Measurements from ENCODE around the gene UBE2M.

Gene UBE2M

DNA sequence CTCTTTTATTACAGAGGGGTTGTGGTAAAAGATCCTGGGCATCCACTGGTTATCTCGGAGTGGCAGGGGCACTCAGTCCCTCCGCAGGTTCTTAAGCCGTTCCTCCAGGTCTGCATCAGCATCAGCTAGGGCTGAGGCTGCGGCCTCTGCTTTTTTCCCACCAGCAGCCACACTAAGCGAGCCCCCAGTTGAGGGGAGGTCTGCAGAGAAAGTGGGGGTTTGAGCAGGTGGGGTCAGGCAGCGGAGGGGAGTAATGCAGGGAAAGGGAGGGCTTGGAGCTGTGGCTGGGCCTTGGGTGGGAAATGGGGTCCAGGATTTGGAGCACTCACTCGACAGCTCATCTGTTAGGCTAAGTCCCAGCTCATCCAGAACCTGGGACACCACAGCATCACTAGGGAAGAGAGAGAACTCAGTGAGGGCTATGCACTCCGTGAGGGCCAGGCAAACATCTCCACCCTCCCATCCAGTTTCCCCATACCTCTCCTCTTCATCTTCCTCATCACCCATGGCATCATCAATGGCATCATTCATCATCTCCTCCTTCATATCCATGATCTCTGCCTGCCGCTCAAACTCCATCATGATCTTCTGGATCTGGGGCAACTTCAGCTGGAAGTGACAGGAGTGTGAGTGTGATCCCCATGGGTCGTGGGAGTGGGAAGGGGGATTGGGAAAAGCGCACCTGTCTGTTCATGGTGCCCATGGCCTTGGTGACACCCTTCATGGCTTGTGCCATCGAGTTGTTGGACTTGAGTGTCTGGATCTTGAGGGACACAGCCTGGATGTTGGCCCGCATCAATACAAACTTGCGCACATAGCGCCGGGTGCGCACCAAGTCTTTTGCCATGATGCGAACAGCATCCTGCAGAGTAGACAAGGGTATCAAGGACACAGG lies 6.6 kb downstream of the UBE2M start:
- Histone ChIP-seq H3K4me3 (ENCODE audit: insufficient read length, low read depth) (no peak overlapping the region), H3K9me3 (ENCODE audit: insufficient read depth, low read length) (no peaks in the 10 kb centered on the region), H3K27me3 (ENCODE audit: insufficient read depth, insufficient read length) (no peaks in the 10 kb centered on the region), H3K9ac (ENCODE audit: insufficient read length, low read depth) (no peak overlapping the region), H3K36me3 (ENCODE audit: insufficient read depth, insufficient read length, low read length) (peaks cover 75% of the 10 kb centered on the region), H3K4me1 (ENCODE audit: insufficient read depth, insufficient read length) (no peaks in the 10 kb centered on the region)
- no peak for DNase-seq (ENCODE audit: low read depth, low spot score)
- no peak for TF ChIP-seq ZNF274 (IDR thresholded peaks at IDR 0.05; ENCODE audit: low read depth, low read length)
- TF ChIP-seq SUZ12 (IDR thresholded peaks at IDR 0.05; ENCODE audit: extremely low read depth, insufficient read depth, insufficient read length) = no peak

- TF ChIP-seq YY1 (IDR thresholded peaks at IDR 0.05; ENCODE audit: insufficient read depth, insufficient read length) = no peak
- no peak for TF ChIP-seq ZNF274 (IDR thresholded peaks at IDR 0.05; ENCODE audit: low read depth, low read length)
- no peak for TF ChIP-seq SUZ12 (IDR thresholded peaks at IDR 0.05; ENCODE audit: extremely low read depth, insufficient read depth, insufficient read length)
- peaks cover 74% of the 10 kb centered on the region for H3K36me3 ChIP-seq (ENCODE audit: insufficient read depth, insufficient read length, low read length)
- no peak overlapping the region for H3K4me3 ChIP-seq (ENCODE audit: insufficient read length, low read depth)
- H3K4me1 ChIP-seq (ENCODE audit: insufficient read depth, insufficient read length) = peaks cover 2% of the 10 kb centered on the region
- DNase-seq (ENCODE audit: low read depth, low spot score) = no peak
- H3K9ac ChIP-seq (ENCODE audit: insufficient read length, low read depth) = no peak overlapping the region
- H3K27me3 ChIP-seq (ENCODE audit: insufficient read depth, insufficient read length) = no peaks in the 10 kb centered on the region
- no peaks in the 10 kb centered on the region for H3K9me3 ChIP-seq (ENCODE audit: insufficient read depth, low read length)
Measured at GRCh38 chr19:58551123-58551497, 7.3 kb downstream of the UBE2M start.

- DNase-seq (ENCODE audit: low read depth, low spot score) = no peak
- Histone ChIP-seq H3K4me3 (ENCODE audit: insufficient read length, low read depth) (no peak overlapping the region), H3K36me3 (ENCODE audit: insufficient read depth, insufficient read length, low read length) (peaks cover 79% of the 10 kb centered on the region), H3K27me3 (ENCODE audit: insufficient read depth, insufficient read length) (no peaks in the 10 kb centered on the region), H3K9me3 (ENCODE audit: insufficient read depth, low read length) (no peaks in the 10 kb centered on the region), H3K9ac (ENCODE audit: insufficient read length, low read depth) (no peak overlapping the region), H3K4me1 (ENCODE audit: insufficient read depth, insufficient read length) (peaks cover 2% of the 10 kb centered on the region)
- TF ChIP-seq SUZ12 (IDR thresholded peaks at IDR 0.05; ENCODE audit: extremely low read depth, insufficient read depth, insufficient read length) (no peak), ZNF274 (IDR thresholded peaks at IDR 0.05; ENCODE audit: low read depth, low read length) (no peak), YY1 (IDR thresholded peaks at IDR 0.05; ENCODE audit: insufficient read depth, insufficient read length) (no peak)
Measured at GRCh38 chr19:58550362-58551122, 7.9 kb downstream of the UBE2M start.

- TF ChIP-seq SUZ12 (IDR thresholded peaks at IDR 0.05; ENCODE audit: extremely low read depth, insufficient read depth, insufficient read length) (no peak), YY1 (IDR thresholded peaks at IDR 0.05; ENCODE audit: insufficient read depth, insufficient read length) (no peak), ZNF274 (IDR thresholded peaks at IDR 0.05; ENCODE audit: low read depth, low read length) (no peak)
- DNase-seq (ENCODE audit: low read depth, low spot score) = no peak
- Histone ChIP-seq H3K9ac (ENCODE audit: insufficient read length, low read depth) (no peak overlapping the region), H3K4me3 (ENCODE audit: insufficient read length, low read depth) (no peak overlapping the region), H3K4me1 (ENCODE audit: insufficient read depth, insufficient read length) (peaks cover 2% of the 10 kb centered on the region), H3K36me3 (ENCODE audit: insufficient read depth, insufficient read length, low read length) (peaks cover 84% of the 10 kb centered on the region), H3K9me3 (ENCODE audit: insufficient read depth, low read length) (no peaks in the 10 kb centered on the region), H3K27me3 (ENCODE audit: insufficient read depth, insufficient read length) (no peaks in the 10 kb centered on the region)
Measured at GRCh38 chr19:58549664-58550361, 8.6 kb downstream of the UBE2M start.

DNA sequence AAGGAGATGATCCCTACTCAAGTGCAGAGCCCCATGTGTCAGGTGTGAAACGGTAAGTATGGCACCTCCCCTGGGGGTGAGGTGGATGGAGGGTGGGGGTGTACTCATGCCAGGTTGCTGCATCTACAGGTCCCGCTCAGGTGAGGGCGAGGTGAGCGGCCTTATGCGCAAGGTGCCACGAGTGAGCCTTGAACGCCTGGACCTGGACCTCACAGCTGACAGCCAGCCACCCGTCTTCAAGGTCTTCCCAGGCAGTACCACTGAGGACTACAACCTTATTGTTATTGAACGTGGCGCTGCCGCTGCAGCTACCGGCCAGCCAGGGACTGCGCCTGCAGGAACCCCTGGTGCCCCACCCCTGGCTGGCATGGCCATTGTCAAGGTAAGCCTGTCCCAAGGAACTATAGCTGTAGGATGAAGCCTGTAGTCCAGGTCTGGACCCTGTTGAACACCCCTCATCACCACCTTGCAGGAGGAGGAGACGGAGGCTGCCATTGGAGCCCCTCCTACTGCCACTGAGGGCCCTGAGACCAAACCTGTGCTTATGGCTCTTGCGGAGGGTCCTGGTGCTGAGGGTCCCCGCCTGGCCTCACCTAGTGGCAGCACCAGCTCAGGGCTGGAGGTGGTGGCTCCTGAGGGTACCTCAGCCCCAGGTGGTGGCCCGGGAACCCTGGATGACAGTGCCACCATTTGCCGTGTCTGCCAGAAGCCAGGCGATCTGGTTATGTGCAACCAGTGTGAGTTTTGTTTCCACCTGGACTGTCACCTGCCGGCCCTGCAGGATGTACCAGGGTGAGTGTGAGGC lies 9.3 kb downstream of the UBE2M start:
- Histone ChIP-seq H3K36me3 (ENCODE audit: insufficient read depth, insufficient read length, low read length) (peaks cover 84% of the 10 kb centered on the region), H3K9ac (ENCODE audit: insufficient read length, low read depth) (no peak overlapping the region)
- TF ChIP-seq YY1 (IDR thresholded peaks at IDR 0.05; ENCODE audit: insufficient read depth, insufficient read length) (no peak), ZNF274 (IDR thresholded peaks at IDR 0.05; ENCODE audit: low read depth, low read length) (no peak), SUZ12 (IDR thresholded peaks at IDR 0.05; ENCODE audit: extremely low read depth, insufficient read depth, insufficient read length) (no peak)

DNA sequence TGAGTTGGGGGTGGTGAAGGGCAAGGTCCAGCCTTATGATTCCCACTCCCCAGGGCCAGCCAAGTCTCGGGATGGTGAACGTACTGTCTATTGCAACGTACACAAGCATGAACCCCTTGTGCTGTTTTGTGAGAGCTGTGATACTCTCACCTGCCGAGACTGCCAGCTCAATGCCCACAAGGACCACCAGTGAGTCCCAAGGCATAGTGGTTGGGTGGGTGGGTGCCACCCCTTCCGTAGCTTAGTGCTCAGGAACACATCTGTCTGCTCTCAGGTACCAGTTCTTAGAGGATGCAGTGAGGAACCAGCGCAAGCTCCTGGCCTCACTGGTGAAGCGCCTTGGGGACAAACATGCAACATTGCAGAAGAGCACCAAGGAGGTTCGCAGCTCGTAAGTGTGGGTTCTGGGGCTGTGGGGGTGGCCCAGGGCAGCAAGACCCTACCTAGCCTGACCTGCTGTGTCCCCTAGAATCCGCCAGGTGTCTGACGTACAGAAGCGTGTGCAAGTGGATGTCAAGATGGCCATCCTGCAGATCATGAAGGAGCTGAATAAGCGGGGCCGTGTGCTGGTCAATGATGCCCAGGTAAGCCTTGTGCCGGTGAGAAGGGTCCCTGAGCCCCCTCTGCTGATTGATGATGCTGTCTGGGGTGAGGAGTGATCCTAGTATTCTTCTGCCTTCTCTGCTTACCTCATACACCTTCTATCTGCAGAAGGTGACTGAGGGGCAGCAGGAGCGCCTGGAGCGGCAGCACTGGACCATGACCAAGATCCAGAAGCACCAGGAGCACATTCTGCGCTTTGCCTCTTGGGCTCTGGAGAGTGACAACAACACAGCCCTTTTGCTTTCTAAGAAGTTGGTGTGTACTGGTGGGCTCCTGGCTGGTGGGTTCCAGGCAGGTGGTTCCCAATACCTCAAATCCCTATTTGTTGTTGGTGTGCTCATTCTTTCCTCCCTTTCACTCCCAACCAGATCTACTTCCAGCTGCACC lies 10.8 kb downstream of the UBE2M start:
- H3K27me3 ChIP-seq (ENCODE audit: insufficient read depth, insufficient read length) = peaks cover 2% of the 10 kb centered on the region
- no peak overlapping the region for H3K9ac ChIP-seq (ENCODE audit: insufficient read length, low read depth)
- no peaks in the 10 kb centered on the region for H3K9me3 ChIP-seq (ENCODE audit: insufficient read depth, low read length)
- no peak for DNase-seq (ENCODE audit: low read depth, low spot score)
- H3K4me1 ChIP-seq (ENCODE audit: insufficient read depth, insufficient read length) = peaks cover 2% of the 10 kb centered on the region
- H3K4me3 ChIP-seq (ENCODE audit: insufficient read length, low read depth) = no peak overlapping the region
- H3K36me3 ChIP-seq (ENCODE audit: insufficient read depth, insufficient read length, low read length) = peaks cover 73% of the 10 kb centered on the region
- TF ChIP-seq ZNF274 (IDR thresholded peaks at IDR 0.05; ENCODE audit: low read depth, low read length) (0 out of 2 replicates have a peak, but pooled peaks have one; percentile 5), YY1 (IDR thresholded peaks at IDR 0.05; ENCODE audit: insufficient read depth, insufficient read length) (no peak)

More for the DNA sequence above, 9.3 kb downstream of the UBE2M start:
- no peaks in the 10 kb centered on the region for H3K9me3 ChIP-seq (ENCODE audit: insufficient read depth, low read length)
- H3K4me3 ChIP-seq (ENCODE audit: insufficient read length, low read depth) = no peak overlapping the region
- DNase-seq (ENCODE audit: low read depth, low spot score) = no peak
- no peaks in the 10 kb centered on the region for H3K27me3 ChIP-seq (ENCODE audit: insufficient read depth, insufficient read length)
- peaks cover 2% of the 10 kb centered on the region for H3K4me1 ChIP-seq (ENCODE audit: insufficient read depth, insufficient read length)

Measured in NT2/D1 (cell line).